Fibroblast of lung (primary cell): ENCODE measurements around the gene ITPA.

Experiments used
- EZH2 ChIP-seq: IDR thresholded peaks from 2 replicates; pipeline ENCODE4 v1.5.1; 2012; ENCODE audit warnings: low read length, control low read depth, mild to moderate bottlenecking; ENCODE audit errors: missing control alignments
- TF ChIP-seq, protein P1 (sequence below), 2 donors: IDR thresholded peaks in 1 of 2; conservative IDR thresholded peaks in 1 of 2; 1 replicate in 1 of 2; 2 replicates in 1 of 2; pipeline ENCODE4 v1.5.1; 2011 to 2012; ENCODE audit warnings: low read length in 2 of 2, control low read depth in 1 of 2, inconsistent platforms in 1 of 2, low read depth in 1 of 2, mild to moderate bottlenecking in 1 of 2

DNA sequence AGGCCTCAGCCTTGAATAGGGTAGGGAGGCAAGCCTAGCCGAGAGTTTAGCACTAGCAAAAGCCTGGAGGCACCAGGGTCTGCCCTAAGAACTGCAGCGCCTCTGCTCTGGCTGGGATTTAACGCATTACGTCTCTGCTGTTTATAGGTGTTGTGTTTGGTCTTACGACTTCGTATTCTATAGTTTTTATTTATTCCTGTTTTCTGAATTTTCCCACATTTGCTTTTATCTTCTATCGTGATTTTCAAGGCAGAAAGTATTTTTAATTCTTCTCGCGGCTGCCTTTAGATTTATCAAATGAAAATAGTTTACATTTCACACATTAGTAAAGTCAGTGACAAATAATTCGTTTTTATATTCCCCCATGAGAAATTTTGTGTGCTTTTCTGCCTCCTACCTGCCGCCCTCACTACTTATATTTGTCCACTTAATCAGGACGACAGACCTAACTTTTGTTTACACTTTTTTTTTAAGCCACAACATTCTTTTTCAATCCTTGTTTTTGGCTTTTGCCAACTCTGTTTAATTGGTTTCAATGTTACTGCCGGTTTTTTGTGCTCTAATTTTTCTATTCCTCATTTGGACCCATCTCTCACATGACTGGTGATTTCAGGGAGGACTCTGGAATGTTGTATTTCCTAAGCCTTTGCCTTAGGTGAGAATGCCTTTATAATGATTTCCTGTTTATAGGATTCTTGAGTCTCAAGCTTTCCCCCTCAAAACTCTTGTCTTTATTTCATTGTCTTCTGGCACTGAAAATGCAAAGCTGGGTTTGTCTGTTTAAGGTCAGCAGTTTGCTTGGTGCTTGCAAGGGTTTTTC is 34.6 kb upstream of the ITPA start:
- TF ChIP-seq, protein P1, sequence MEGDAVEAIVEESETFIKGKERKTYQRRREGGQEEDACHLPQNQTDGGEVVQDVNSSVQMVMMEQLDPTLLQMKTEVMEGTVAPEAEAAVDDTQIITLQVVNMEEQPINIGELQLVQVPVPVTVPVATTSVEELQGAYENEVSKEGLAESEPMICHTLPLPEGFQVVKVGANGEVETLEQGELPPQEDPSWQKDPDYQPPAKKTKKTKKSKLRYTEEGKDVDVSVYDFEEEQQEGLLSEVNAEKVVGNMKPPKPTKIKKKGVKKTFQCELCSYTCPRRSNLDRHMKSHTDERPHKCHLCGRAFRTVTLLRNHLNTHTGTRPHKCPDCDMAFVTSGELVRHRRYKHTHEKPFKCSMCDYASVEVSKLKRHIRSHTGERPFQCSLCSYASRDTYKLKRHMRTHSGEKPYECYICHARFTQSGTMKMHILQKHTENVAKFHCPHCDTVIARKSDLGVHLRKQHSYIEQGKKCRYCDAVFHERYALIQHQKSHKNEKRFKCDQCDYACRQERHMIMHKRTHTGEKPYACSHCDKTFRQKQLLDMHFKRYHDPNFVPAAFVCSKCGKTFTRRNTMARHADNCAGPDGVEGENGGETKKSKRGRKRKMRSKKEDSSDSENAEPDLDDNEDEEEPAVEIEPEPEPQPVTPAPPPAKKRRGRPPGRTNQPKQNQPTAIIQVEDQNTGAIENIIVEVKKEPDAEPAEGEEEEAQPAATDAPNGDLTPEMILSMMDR (conservative IDR thresholded peaks at IDR 0.05 in 1 of 2, IDR thresholded peaks at IDR 0.05 in 1 of 2; ENCODE audit: low read depth in 1 of 2, low read length in 2 of 2) = no peak
- TF ChIP-seq EZH2 = no peak
